A549 (cell line): ENCODE data around the gene ADAP2.

Source experiments
- TF ChIP-seq, protein P1 (sequence below): fragments of >200 bp; sonication (Bioruptor Twin); formaldehyde crosslinking; IDR thresholded peaks from 3 replicates; pipeline ENCODE4 v1.5.1; 2016
- TF ChIP-seq, protein P2 (sequence below): fragments of 200-600 bp; sonication (generic); IDR thresholded peaks from 2 replicates; pipeline ENCODE4 v1.6.1; 2016; ENCODE audit warnings: antibody characterized with exemption, mild to moderate bottlenecking, moderate library complexity

DNA sequence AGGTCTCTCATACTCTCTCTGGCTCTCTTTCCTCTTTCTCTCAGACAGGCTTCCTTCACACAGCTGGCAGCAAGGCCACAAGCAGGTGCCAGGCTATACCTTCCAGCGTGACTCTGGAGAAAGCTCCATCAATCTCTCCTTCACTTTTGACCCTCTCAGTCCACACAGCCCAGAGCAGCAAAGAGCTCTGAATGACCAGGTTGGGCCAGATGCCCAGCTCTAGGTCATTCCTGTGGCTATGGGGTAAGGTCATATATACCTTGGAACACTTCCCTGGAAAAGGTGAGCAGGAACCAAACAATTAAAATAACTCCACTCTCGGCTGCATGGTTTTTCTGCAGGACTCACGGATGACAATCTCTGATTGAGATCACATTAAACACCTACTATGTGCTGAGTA is 8.8 kb downstream of the ADAP2 start:
- TF ChIP-seq, protein P1, sequence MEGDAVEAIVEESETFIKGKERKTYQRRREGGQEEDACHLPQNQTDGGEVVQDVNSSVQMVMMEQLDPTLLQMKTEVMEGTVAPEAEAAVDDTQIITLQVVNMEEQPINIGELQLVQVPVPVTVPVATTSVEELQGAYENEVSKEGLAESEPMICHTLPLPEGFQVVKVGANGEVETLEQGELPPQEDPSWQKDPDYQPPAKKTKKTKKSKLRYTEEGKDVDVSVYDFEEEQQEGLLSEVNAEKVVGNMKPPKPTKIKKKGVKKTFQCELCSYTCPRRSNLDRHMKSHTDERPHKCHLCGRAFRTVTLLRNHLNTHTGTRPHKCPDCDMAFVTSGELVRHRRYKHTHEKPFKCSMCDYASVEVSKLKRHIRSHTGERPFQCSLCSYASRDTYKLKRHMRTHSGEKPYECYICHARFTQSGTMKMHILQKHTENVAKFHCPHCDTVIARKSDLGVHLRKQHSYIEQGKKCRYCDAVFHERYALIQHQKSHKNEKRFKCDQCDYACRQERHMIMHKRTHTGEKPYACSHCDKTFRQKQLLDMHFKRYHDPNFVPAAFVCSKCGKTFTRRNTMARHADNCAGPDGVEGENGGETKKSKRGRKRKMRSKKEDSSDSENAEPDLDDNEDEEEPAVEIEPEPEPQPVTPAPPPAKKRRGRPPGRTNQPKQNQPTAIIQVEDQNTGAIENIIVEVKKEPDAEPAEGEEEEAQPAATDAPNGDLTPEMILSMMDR: no peak
- TF ChIP-seq, protein P2, sequence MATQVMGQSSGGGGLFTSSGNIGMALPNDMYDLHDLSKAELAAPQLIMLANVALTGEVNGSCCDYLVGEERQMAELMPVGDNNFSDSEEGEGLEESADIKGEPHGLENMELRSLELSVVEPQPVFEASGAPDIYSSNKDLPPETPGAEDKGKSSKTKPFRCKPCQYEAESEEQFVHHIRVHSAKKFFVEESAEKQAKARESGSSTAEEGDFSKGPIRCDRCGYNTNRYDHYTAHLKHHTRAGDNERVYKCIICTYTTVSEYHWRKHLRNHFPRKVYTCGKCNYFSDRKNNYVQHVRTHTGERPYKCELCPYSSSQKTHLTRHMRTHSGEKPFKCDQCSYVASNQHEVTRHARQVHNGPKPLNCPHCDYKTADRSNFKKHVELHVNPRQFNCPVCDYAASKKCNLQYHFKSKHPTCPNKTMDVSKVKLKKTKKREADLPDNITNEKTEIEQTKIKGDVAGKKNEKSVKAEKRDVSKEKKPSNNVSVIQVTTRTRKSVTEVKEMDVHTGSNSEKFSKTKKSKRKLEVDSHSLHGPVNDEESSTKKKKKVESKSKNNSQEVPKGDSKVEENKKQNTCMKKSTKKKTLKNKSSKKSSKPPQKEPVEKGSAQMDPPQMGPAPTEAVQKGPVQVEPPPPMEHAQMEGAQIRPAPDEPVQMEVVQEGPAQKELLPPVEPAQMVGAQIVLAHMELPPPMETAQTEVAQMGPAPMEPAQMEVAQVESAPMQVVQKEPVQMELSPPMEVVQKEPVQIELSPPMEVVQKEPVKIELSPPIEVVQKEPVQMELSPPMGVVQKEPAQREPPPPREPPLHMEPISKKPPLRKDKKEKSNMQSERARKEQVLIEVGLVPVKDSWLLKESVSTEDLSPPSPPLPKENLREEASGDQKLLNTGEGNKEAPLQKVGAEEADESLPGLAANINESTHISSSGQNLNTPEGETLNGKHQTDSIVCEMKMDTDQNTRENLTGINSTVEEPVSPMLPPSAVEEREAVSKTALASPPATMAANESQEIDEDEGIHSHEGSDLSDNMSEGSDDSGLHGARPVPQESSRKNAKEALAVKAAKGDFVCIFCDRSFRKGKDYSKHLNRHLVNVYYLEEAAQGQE: no peak
